H9 (cell line): ENCODE measurements around the gene PLEKHM1. TPM values are rescaled to one million over a fixed set of nuclear protein-coding genes. Genes with fewer than 3 reads are reported as not detected.

Experiments
- DNase-seq: peaks from one replicate; pipeline ENCODE4 v3.0.0-alpha.2; 2017
- H2AFZ ChIP-seq: one replicate; pipeline ENCODE4 v1.6.1; 2013; ENCODE audit warnings: mild to moderate bottlenecking, low read length, control low read depth, moderate library complexity
- H2AK5ac ChIP-seq: 2 replicates; pipeline ENCODE4 v1.6.1; 2013; ENCODE audit warnings: low read length, control low read depth, mixed read lengths; ENCODE audit not compliant: insufficient read length
- H2BK120ac ChIP-seq: one replicate; pipeline ENCODE4 v1.6.1; 2013; ENCODE audit warnings: low read depth, mild to moderate bottlenecking, low read length, control low read depth, inconsistent platforms; ENCODE audit not compliant: poor library complexity, severe bottlenecking
- H2BK12ac ChIP-seq: 2 replicates; pipeline ENCODE4 v1.6.1; 2013; ENCODE audit warnings: low read length, control low read depth, mixed read lengths, low read depth; ENCODE audit not compliant: insufficient read length
- H2BK15ac ChIP-seq: 2 replicates; pipeline ENCODE4 v1.6.1; 2013; ENCODE audit warnings: low read depth, low read length, control low read depth
- H2BK20ac ChIP-seq: one replicate; pipeline ENCODE4 v1.6.1; 2013; ENCODE audit warnings: low read depth, mild to moderate bottlenecking, low read length, control low read depth, inconsistent platforms; ENCODE audit not compliant: poor library complexity, severe bottlenecking
- H2BK5ac ChIP-seq: 2 replicates; pipeline ENCODE4 v1.6.1; 2013; ENCODE audit warnings: low read length, control low read depth, mixed read lengths; ENCODE audit not compliant: insufficient read length
- H3K14ac ChIP-seq: 2 replicates; pipeline ENCODE4 v1.6.1; 2013; ENCODE audit warnings: low read length, control low read depth; ENCODE audit not compliant: insufficient read depth
- H3K18ac ChIP-seq: 2 replicates; pipeline ENCODE4 v1.6.1; 2013; ENCODE audit warnings: low read depth, mild to moderate bottlenecking, mixed read lengths, low read length, control low read depth; ENCODE audit not compliant: insufficient read length
- H3K23ac ChIP-seq: 2 replicates; pipeline ENCODE4 v1.6.1; 2013; ENCODE audit warnings: low read length, control low read depth, mixed read lengths, low read depth; ENCODE audit not compliant: insufficient read length
- H3K23me2 ChIP-seq: 2 replicates; pipeline ENCODE4 v1.6.1; 2013; ENCODE audit warnings: low read depth, mild to moderate bottlenecking, mixed read lengths, low read length, control low read depth; ENCODE audit not compliant: insufficient read length, poor library complexity, severe bottlenecking
- H3K27ac ChIP-seq: 2 replicates; pipeline ENCODE4 v1.5.1; 2013; ENCODE audit warnings: low read length, control low read depth, mixed read lengths, low read depth; ENCODE audit not compliant: insufficient read length
- H3K27me3 ChIP-seq: 2 replicates; pipeline ENCODE4 v1.6.1; 2013; ENCODE audit warnings: low read length, control low read depth, inconsistent platforms; ENCODE audit not compliant: insufficient read depth
- H3K4ac ChIP-seq: 2 replicates; pipeline ENCODE4 v1.6.1; 2013; ENCODE audit warnings: low read depth, mild to moderate bottlenecking, control low read depth, inconsistent platforms, low read length, moderate library complexity
- H3K4me1 ChIP-seq: 2 replicates; pipeline ENCODE4 v1.6.1; 2013; ENCODE audit warnings: low read length, control low read depth, inconsistent platforms; ENCODE audit not compliant: insufficient read depth
- H3K4me2 ChIP-seq: 2 replicates; pipeline ENCODE4 v1.6.1; 2013; ENCODE audit warnings: low read length, control low read depth, mixed read lengths; ENCODE audit not compliant: insufficient read length, insufficient read depth
- H3K56ac ChIP-seq: 2 replicates; pipeline ENCODE4 v1.6.1; 2013; ENCODE audit warnings: low read depth, mild to moderate bottlenecking, mixed read lengths, low read length, control low read depth; ENCODE audit not compliant: insufficient read length
- H3K79me1 ChIP-seq: 2 replicates; pipeline ENCODE4 v1.6.1; 2013; ENCODE audit warnings: low read depth, mild to moderate bottlenecking, moderate library complexity, low read length, control low read depth, inconsistent platforms; ENCODE audit not compliant: insufficient read depth, poor library complexity, severe bottlenecking
- H3K79me2 ChIP-seq: 2 replicates; pipeline ENCODE4 v1.6.1; 2013; ENCODE audit warnings: low read length, control low read depth, inconsistent platforms; ENCODE audit not compliant: insufficient read depth
- H3K9ac ChIP-seq: 2 replicates; pipeline ENCODE4 v1.6.1; 2013; ENCODE audit warnings: low read length, control low read depth, mixed read lengths; ENCODE audit not compliant: insufficient read length; ENCODE audit errors: extremely low read depth
- H3K9me3 ChIP-seq: one replicate; pipeline ENCODE4 v1.6.1; 2013; ENCODE audit warnings: low read depth, low read length, inconsistent platforms; ENCODE audit not compliant: control insufficient read depth
- H3T11ph ChIP-seq: one replicate; pipeline ENCODE4 v1.6.1; 2013; ENCODE audit warnings: mild to moderate bottlenecking, low read length, control low read depth, inconsistent platforms
- H4K20me1 ChIP-seq: one replicate; pipeline ENCODE4 v1.6.1; 2013; ENCODE audit not compliant: control insufficient read depth, insufficient read length, insufficient read depth
- H4K5ac ChIP-seq: 2 replicates; pipeline ENCODE4 v1.6.1; 2013; ENCODE audit warnings: low read depth, mild to moderate bottlenecking, mixed read lengths, low read length, control low read depth; ENCODE audit not compliant: insufficient read length
- H4K8ac ChIP-seq: replicated peaks from 2 replicates; pipeline ENCODE4 v1.6.1; 2013; ENCODE audit warnings: low read length, control low read depth, mixed read lengths, low read depth; ENCODE audit not compliant: insufficient read length
- H4K91ac ChIP-seq: 2 replicates; pipeline ENCODE4 v1.6.1; 2013; ENCODE audit warnings: low read depth, mild to moderate bottlenecking, moderate library complexity, mixed read lengths, low read length, control low read depth; ENCODE audit not compliant: insufficient read length
- H3K27ac Mint-ChIP-seq, 3 experiments: 2 replicates in 2 of 3; 3 replicates in 1 of 3; pipeline ENCODE4 v1.8.0; 2020 to 2021; ENCODE audit warnings: mixed read lengths in 3 of 3, mild to moderate bottlenecking in 1 of 3, moderate library complexity in 1 of 3
- H3K27me3 Mint-ChIP-seq: 2 replicates; pipeline ENCODE4 v1.8.0; 2021; ENCODE audit warnings: low read depth, mild to moderate bottlenecking, moderate library complexity, mixed read lengths
- H3K36me3 Mint-ChIP-seq, 3 experiments: 2 replicates in 2 of 3; 3 replicates in 1 of 3; pipeline ENCODE4 v1.8.0; 2020 to 2021; ENCODE audit warnings: low read depth in 3 of 3, mixed read lengths in 3 of 3; ENCODE audit not compliant: insufficient read depth in 1 of 3
- H3K4me1 Mint-ChIP-seq, 2 experiments: 2 replicates each; pipeline ENCODE4 v1.8.0; 2020; ENCODE audit warnings: mixed read lengths in 2 of 2
- H3K4me3 Mint-ChIP-seq, 2 experiments: 2 replicates in 1 of 2; 3 replicates in 1 of 2; pipeline ENCODE4 v1.8.0; 2020 to 2021; ENCODE audit warnings: mild to moderate bottlenecking in 2 of 2, mixed read lengths in 2 of 2, moderate library complexity in 1 of 2
- H3K9me3 Mint-ChIP-seq, 2 experiments: 2 replicates in 1 of 2; 3 replicates in 1 of 2; pipeline ENCODE4 v1.8.0; 2020; ENCODE audit warnings: mild to moderate bottlenecking in 2 of 2, mixed read lengths in 2 of 2, moderate library complexity in 1 of 2
- WGBS: extraction: QIAGEN DNeasy Blood & Tissue Kit; methylation state at CpG from one replicate; pipeline ENCODE4 v1.1.7; 2013; ENCODE audit warnings: missing lambda C conversion rate, low lambda C conversion rate, mixed read lengths; ENCODE audit not compliant: insufficient read length; ENCODE audit errors: extremely low coverage; 5-methylcytosine and 5-hydroxymethylcytosine counted together
- total RNA-seq: library from RNA; stranded (reverse); gene quantifications from 2 replicates; pipeline ENCODE4 v1.2.1, GENCODE V29; 2021
- TF ChIP-seq, protein P1 (sequence below): fragments of 200-600 bp; sonication (generic); conservative IDR thresholded peaks from 3 replicates; pipeline ENCODE4 v1.8.0; 2021; ENCODE audit warnings: antibody characterized with exemption, mild to moderate bottlenecking

Gene PLEKHM1
- total RNA-seq, 1 experiment from 2014 or later = 20.7 TPM

DNA sequence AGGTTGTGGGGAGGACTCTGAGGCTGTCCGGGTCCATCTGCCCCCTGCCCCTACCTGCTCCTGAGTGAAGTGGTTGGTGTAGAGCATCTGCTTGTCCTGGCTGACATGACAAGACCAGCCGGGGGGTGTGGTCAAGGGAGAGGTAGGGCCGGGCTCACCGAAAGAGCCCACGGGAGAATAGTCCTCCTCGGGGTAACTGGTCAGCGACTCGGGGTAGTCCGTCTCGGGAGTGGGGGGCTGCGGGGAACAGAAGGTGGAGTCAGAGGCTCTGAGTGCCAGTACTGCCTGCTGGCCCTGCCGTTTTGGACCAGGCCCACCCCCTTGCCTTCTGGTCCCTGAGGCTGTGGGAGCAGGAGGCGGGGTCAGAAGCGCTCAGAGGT, 85.7 kb downstream of the PLEKHM1 start:
- Mint-ChIP-seq H3K36me3 (peaks cover 0 to 8% (median 5%) of the 10 kb centered on the region in 3 experiments; a peak in 1 of 7 replicates), H3K9me3 (no peaks in the 10 kb centered on the region), H3K27ac (peak overlapping the region; percentile 76 to 82 (median 77); a peak in 5 of 7 replicates), H3K27me3 (peaks cover 3% of the 10 kb centered on the region), H3K4me3 (peak overlapping the region; percentile 29 to 57), H3K4me1 (peaks cover 23 to 27% of the 10 kb centered on the region in 2 experiments)
- Histone ChIP-seq H3K4ac (no peak overlapping the region), H3K27me3 (no peaks in the 10 kb centered on the region), H3K9ac (no peak overlapping the region), H4K8ac (no peak overlapping the region), H4K5ac (no peak overlapping the region), H3K4me2 (no peak overlapping the region), H3K27ac (no peak overlapping the region), H3K56ac (no peak overlapping the region), H3K18ac (no peak overlapping the region), H3K23me2 (peaks cover 6% of the 10 kb centered on the region), H3K79me1 (no peaks in the 10 kb centered on the region), H3K9me3 (no peaks in the 10 kb centered on the region), H3K14ac (no peak overlapping the region), H2BK120ac (no peak overlapping the region), H2AFZ (no peak overlapping the region), H2AK5ac (no peak overlapping the region), H3K4me1 (peaks cover 3% of the 10 kb centered on the region; the same call in 1 of the 2 replicates), H3K79me2 (no peaks in the 10 kb centered on the region), H3T11ph (no peak overlapping the region), H4K91ac (no peak overlapping the region), H3K23ac (no peak overlapping the region), H4K20me1 (peaks cover 3% of the 10 kb centered on the region), H2BK20ac (no peak overlapping the region), H2BK15ac (no peak overlapping the region), H2BK12ac (no peak overlapping the region), H2BK5ac (no peak overlapping the region)
- no peak for DNase-seq
- no CpG with 5 or more reads among the region's 14 CpGs for WGBS
- TF ChIP-seq, protein P1, sequence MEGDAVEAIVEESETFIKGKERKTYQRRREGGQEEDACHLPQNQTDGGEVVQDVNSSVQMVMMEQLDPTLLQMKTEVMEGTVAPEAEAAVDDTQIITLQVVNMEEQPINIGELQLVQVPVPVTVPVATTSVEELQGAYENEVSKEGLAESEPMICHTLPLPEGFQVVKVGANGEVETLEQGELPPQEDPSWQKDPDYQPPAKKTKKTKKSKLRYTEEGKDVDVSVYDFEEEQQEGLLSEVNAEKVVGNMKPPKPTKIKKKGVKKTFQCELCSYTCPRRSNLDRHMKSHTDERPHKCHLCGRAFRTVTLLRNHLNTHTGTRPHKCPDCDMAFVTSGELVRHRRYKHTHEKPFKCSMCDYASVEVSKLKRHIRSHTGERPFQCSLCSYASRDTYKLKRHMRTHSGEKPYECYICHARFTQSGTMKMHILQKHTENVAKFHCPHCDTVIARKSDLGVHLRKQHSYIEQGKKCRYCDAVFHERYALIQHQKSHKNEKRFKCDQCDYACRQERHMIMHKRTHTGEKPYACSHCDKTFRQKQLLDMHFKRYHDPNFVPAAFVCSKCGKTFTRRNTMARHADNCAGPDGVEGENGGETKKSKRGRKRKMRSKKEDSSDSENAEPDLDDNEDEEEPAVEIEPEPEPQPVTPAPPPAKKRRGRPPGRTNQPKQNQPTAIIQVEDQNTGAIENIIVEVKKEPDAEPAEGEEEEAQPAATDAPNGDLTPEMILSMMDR = no peak
